HepG2 (cell line): ENCODE results near the gene MTF2. TPM values are rescaled to one million over a fixed set of nuclear protein-coding genes. Genes with fewer than 3 reads are reported as not detected.

Experiments
- ATAC-seq: fragments of 200-7000 bp; cut with Tn5 transposase; 3 replicates; pipeline ENCODE4 v1.9.1; 2020; ENCODE audit warnings: mild to moderate bottlenecking, moderate library complexity
- BruUV-seq: library from RNA; stranded (reverse); fragments of 400-500 nt; replicated peaks from 2 replicates; lab custom pipeline; 2021; lab: Mats Ljungman, UMichigan
- CTCF ChIA-PET: fragments of 300-600 bp; formaldehyde crosslinking; extraction: SDS; loops from one replicate; lab custom pipeline; 2021; ENCODE audit warnings: low total read pairs, inconsistent platforms, low intra/inter-chr PET ratio; lab: Yijun Ruan, JAX
- POLR2A ChIA-PET: fragments of 350-600 bp; sonication (Branson Sonifier 250); formaldehyde crosslinking; loops from one replicate; lab custom pipeline; 2020; ENCODE audit warnings: antibody characterized with exemption, inconsistent platforms; lab: Yijun Ruan, JAX
- DNase-seq: peaks from one replicate; pipeline ENCODE4 v3.0.0-alpha.2; 2015; ENCODE audit warnings: low spot score
- FAIRE-seq: peaks from 3 replicates; lab custom pipeline; 2011; peaks lifted over from hg19 to GRCh38; lab: Jason Lieb, UNC
- H2AFZ ChIP-seq: one replicate; pipeline ENCODE4 v1.6.1; 2011; ENCODE audit warnings: low read length, inconsistent platforms
- H3K27ac ChIP-seq: fragments of 300-600 bp; 3 replicates; pipeline ENCODE4 v1.8.0; 2011; ENCODE audit warnings: mixed run types, mild to moderate bottlenecking, mixed read lengths, low read length, inconsistent platforms; ENCODE audit not compliant: insufficient read depth; ENCODE audit errors: extremely low read length
- H3K27me3 ChIP-seq, 2 experiments: fragments of 200-600 bp in 1 of 2; 2 replicates in 1 of 2; 3 replicates in 1 of 2; pipeline versions ENCODE4 v1.6.0 to v1.8.0; 2011; ENCODE audit warnings: low read length in 2 of 2, mild to moderate bottlenecking in 2 of 2, moderate library complexity in 2 of 2, inconsistent platforms in 1 of 2; ENCODE audit not compliant: insufficient read depth in 2 of 2, control insufficient read depth in 1 of 2
- H3K36me3 ChIP-seq, 2 experiments: fragments of 200-600 bp in 1 of 2; replicated peaks in 1 of 2; 2 replicates in 1 of 2; 3 replicates in 1 of 2; pipeline versions ENCODE4 v1.5.1 to v1.8.0; 2011; ENCODE audit warnings: low read length in 2 of 2, inconsistent platforms in 1 of 2; ENCODE audit not compliant: insufficient read depth in 2 of 2, control insufficient read depth in 1 of 2
- H3K4me1 ChIP-seq: 2 replicates; pipeline ENCODE4 v1.5.1; 2012; ENCODE audit warnings: low read length, inconsistent platforms; ENCODE audit not compliant: insufficient read depth
- H3K4me2 ChIP-seq: 2 replicates; pipeline ENCODE4 v1.6.0; 2011; ENCODE audit warnings: low read depth, low read length, inconsistent platforms
- H3K4me3 ChIP-seq, 3 experiments: fragments of 200-600 bp in 1 of 3; sonication (generic), shearing (Covaris generic) in 1 of 3; replicated peaks in 1 of 3; 2 replicates each; pipeline ENCODE4 v1.5.1; 2011 to 2016; ENCODE audit warnings: low read length in 3 of 3, inconsistent platforms in 2 of 3, low read depth in 2 of 3, mild to moderate bottlenecking in 2 of 3, control low read depth in 1 of 3, mixed read lengths in 1 of 3; ENCODE audit not compliant: insufficient read depth in 1 of 3
- H3K79me2 ChIP-seq: one replicate; pipeline ENCODE4 v1.6.1; 2011; ENCODE audit warnings: low read length, inconsistent platforms; ENCODE audit not compliant: insufficient read depth
- H3K9ac ChIP-seq: 2 replicates; pipeline ENCODE4 v1.6.0; 2011; ENCODE audit warnings: mild to moderate bottlenecking, low read depth, low read length, inconsistent platforms; ENCODE audit not compliant: insufficient read depth
- H3K9me3 ChIP-seq: 2 replicates; pipeline ENCODE4 v1.5.1; 2012; ENCODE audit warnings: mild to moderate bottlenecking, low read length
- H4K20me1 ChIP-seq: 2 replicates; pipeline ENCODE4 v1.6.0; 2011; ENCODE audit warnings: inconsistent platforms, mild to moderate bottlenecking, low read length, moderate library complexity; ENCODE audit not compliant: insufficient read depth
- HNRNPH1 ChIP-seq: fragments of 200-400 bp; formaldehyde crosslinking; optimal IDR thresholded peaks from 2 replicates; pipeline ENCODE3; 2017; ENCODE audit warnings: mild to moderate bottlenecking, low read depth, low read length
- NFE2 ChIP-seq: sonication (generic); formaldehyde crosslinking; IDR thresholded peaks from 2 replicates; pipeline ENCODE4 v1.4.0; 2020; ENCODE audit warnings: missing genetic modification reagents
- ZNF225 ChIP-seq: sonication (generic); formaldehyde crosslinking; IDR thresholded peaks from 2 replicates; pipeline ENCODE4 v1.4.0; 2020; ENCODE audit warnings: mild to moderate bottlenecking, missing genetic modification reagents
- ZNF232 ChIP-seq: sonication (generic); formaldehyde crosslinking; IDR thresholded peaks from 2 replicates; pipeline ENCODE4 v1.4.0; 2020; ENCODE audit warnings: missing genetic modification reagents, borderline replicate concordance
- ZNF263 ChIP-seq: sonication (generic); formaldehyde crosslinking; IDR thresholded peaks from 2 replicates; pipeline ENCODE4 v1.4.0; 2020; ENCODE audit warnings: missing genetic modification reagents
- ZNF724P ChIP-seq: sonication (generic); formaldehyde crosslinking; IDR thresholded peaks from 2 replicates; pipeline ENCODE4 v1.8.0; 2022; ENCODE audit warnings: missing genetic modification reagents, borderline replicate concordance
- ZNF788 ChIP-seq: sonication (generic); formaldehyde crosslinking; IDR thresholded peaks from 2 replicates; pipeline ENCODE4 v1.5.0; 2020; ENCODE audit warnings: mild to moderate bottlenecking, missing genetic modification reagents, borderline replicate concordance
- WGBS: methylation state at CpG from one replicate; pipeline ENCODE4 v1.1.6; 2017; ENCODE audit warnings: low lambda C conversion rate; 5-methylcytosine and 5-hydroxymethylcytosine counted together
- in situ Hi-C: cut with HindIII; loops from 2 replicates; pipeline ENCODE4 v1.10.0; 2017; ENCODE audit warnings: low pct_unique_long_range_greater_than_20kb; ENCODE audit not compliant: extremely low pct_ligation_motif_present
- intact Hi-C: fragments of 100-400 bp; cut with micrococcal nuclease; formaldehyde crosslinking; loops from one replicate; pipeline ENCODE4 v1.10.0; 2022; ENCODE audit not compliant: unreplicated experiment
- polyA plus RNA-seq, 8 experiments: library from polyadenylated mRNA; depleted of rRNA in 3 of 8; stranded (reverse) in 7 of 8; unstranded in 1 of 8; fragments of >200 nt; fragmentation: Illumina TruSeq in 4 of 8; extraction: Trizol in 4 of 8; gene quantifications; 2 replicates each; pipeline versions ENCODE4 v1.2.1 to v1.2.3, GENCODE V29; 2011 to 2016; ENCODE audit warnings: low read depth in 4 of 8, missing spikeins in 1 of 8, mixed read lengths in 1 of 8; ENCODE audit not compliant: insufficient read depth in 1 of 8
- total RNA-seq, 5 experiments: library from RNA; depleted of rRNA; stranded (reverse); fragments of >200 nt; fragmentation: Illumina TruSeq; extraction: Trizol; gene quantifications; 2 replicates each; pipeline ENCODE4 v1.2.3, GENCODE V29; 2016; ENCODE audit warnings: low read depth in 1 of 5

MTF2 gene
- total and polyA plus RNA-seq, 2 of the 13 experiments (the other 11 are each of a cell fraction or from before 2014, with no cell fraction given) = 48.7 to 53.9 TPM

DNA sequence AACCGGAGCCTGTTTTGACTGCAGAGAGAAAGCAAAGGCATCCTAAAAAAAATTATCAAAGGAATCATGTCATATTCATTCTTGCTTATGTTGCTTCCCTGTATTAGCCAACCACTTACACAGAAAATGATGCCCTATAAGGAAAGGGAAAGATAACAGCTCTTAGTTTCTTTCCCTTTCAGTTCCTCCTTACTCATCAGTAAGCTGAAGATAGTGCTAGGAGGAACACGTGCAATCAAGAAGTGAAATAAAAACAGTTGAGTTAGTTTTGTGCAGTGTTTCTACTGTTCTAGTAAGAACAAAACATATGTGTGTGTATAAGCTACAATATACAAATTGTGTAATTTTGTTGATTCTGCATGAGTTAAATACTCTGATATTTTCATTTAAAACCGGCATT, 45.3 kb upstream of the MTF2 start:
- DNase-seq = no peak
- ChIA-PET POLR2A (no interaction called here), CTCF (no interaction called here)
- no peak overlapping the region for H3K4me3 ChIP-seq
- no peaks in the 10 kb centered on the region for H3K9me3 ChIP-seq
- H3K27ac ChIP-seq = no peak overlapping the region
- H3K9ac ChIP-seq = no peak overlapping the region
- no peak for ATAC-seq
- H4K20me1 ChIP-seq = no peaks in the 10 kb centered on the region
- FAIRE-seq = no peak
- no peaks in the 10 kb centered on the region for H3K36me3 ChIP-seq
- H3K27me3 ChIP-seq = no peaks in the 10 kb centered on the region
- TF ChIP-seq ZNF232 (CRISPR knock-in tag) (no peak), ZNF225 (CRISPR knock-in tag) (no peak), NFE2 (CRISPR knock-in tag) (no peak)
- H3K4me2 ChIP-seq = no peak overlapping the region
- H3K79me2 ChIP-seq = no peaks in the 10 kb centered on the region
- H2AFZ ChIP-seq = no peak overlapping the region
- 33% methylated on average over 3 of the region's 3 CpGs for WGBS
- intact Hi-C loops = no loop called here
- no TSS peak for BruUV-seq
- peaks cover 6% of the 10 kb centered on the region; the same call in 1 of the 2 replicates for H3K4me1 ChIP-seq
- in situ Hi-C loops = no loop called here

GRCh38 chr1:93034397-93034796, 44.7 kb upstream of the MTF2 start:
- CTCF ChIA-PET = no interaction called here
- POLR2A ChIA-PET = no interaction called here
- Histone ChIP-seq H3K36me3 (no peaks in the 10 kb centered on the region), H3K4me3 (no peak overlapping the region), H3K79me2 (no peaks in the 10 kb centered on the region), H3K27ac (no peak overlapping the region), H3K4me2 (no peak overlapping the region), H2AFZ (no peak overlapping the region), H4K20me1 (no peaks in the 10 kb centered on the region), H3K4me1 (peaks cover 6% of the 10 kb centered on the region; the same call in 1 of the 2 replicates), H3K27me3 (no peaks in the 10 kb centered on the region), H3K9me3 (no peaks in the 10 kb centered on the region), H3K9ac (no peak overlapping the region)
- DNase-seq = no peak
- TF ChIP-seq ZNF263 = peak; percentile 54; the same call in 1 of the 2 replicates
- TF ChIP-seq HNRNPH1 = no peak
- TF ChIP-seq ZNF788 (CRISPR knock-in tag) = no peak
- TF ChIP-seq ZNF724P = no peak
- no peak for FAIRE-seq
- BruUV-seq = no TSS peak
- in situ Hi-C loops (no loop called here), intact Hi-C loops (no loop called here)
- 85% methylated on average over 1 of the region's 1 CpG for WGBS
- no peak for ATAC-seq
